SIG-M5 (cell line): ENCODE results near the gene ITM2C.

Experiments
- DNase-seq: peaks from one replicate; lab custom pipeline; 2025; lab: John Stamatoyannopoulos, UW

ITM2C gene

GRCh38 chr2:230925879-230926765, 61.4 kb downstream of the ITM2C start:
- no peak for DNase-seq

- DNase-seq: no peak
These were observed 63.1 kb downstream of the ITM2C start for GRCh38 chr2:230927711-230928341.
